Measurements from ENCODE around the gene KCTD17.

DNA sequence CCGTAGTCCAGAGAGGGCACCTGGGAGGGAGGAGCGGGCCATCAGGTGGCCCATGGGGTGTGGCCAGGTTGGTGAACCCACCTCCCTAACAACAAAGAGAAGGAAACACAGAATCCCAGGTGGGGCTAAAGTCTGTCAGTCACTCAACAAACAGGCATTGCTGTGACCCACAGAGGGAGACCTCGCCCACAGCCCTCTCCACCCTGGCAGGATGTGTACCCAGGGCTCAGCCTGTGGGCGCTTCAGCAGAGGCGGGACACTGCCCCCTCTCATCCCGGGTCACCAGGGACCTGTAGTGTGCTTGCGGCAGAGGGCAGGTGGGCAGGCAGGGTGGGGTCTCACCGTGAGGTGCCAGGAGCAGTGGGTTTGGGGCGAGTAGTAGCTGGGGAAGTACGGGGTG lies 32.8 kb downstream of the KCTD17 start:
- no peak for TF ChIP-seq GATA2 (IDR thresholded peaks at IDR 0.05; ENCODE audit: low read depth, low read length)
- no peak for TF ChIP-seq GATA3 (IDR thresholded peaks at IDR 0.05; ENCODE audit: low read depth, low read length)

Measured in SH-SY5Y (cell line).